ENCODE results near the gene CHGA.

The CHGA gene

DNA sequence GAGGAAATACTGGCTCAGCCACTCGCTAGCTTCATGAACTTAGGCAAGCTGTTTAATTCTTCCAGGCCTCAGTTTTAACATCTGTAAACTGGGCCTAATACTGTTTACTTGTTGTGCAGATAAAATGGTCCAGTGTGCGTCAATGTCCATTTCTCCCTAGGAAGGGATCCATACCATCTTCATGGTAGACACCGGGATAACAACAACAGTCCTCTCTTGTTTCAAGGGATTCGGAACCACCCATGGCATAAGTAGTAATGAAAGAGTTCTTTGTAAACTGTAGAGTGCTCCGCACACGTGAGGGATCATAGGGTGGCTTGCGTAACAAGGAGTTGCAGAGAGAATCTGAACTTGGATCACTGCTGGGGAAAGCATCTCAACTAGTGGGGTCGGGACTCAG lies 17.3 kb upstream of the CHGA start:
- DNase-seq (ENCODE audit: low read depth in 2 of 2): no peak

DNA sequence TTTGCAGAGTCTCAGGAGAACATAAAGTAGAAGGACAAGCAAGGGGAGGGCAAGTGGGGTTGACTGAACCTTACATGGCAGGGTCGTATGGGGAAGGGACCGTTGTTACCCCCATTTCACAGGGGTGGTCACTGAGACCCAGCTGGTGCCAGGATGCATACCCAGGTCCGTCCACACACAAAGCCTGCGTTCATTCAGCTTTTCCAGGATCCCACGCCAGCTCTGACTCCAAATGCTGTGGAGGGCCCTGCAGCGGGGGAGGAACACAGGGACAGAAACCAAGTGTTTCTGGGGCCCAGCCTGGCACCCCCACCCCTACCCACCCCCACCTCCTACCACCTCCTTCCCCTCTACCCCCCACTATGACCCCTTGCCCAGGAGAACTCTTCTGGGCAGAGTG lies 16.5 kb upstream of the CHGA start:
- no peak for DNase-seq (ENCODE audit: low read depth in 2 of 2)

DNA sequence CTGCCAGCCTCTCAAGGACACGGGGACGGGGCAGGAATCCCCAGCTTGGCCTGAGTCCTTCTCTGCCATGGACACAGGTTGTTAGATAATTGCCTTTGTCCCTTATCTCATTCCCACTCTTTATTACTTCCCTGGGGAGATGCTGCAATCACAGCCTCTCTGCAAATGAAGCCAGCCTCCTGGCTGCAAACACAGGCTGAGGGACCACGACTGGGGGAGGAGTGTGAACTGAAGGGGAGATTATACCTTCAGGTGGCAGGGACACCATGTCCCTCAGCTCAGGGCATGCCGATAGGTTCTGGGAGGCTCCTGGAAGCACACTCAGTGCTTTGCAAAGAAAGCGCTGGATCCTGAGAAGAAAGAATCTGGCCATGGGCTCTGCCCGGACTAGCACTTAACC lies 16.1 kb upstream of the CHGA start:
- no peak for DNase-seq (ENCODE audit: low read depth in 2 of 2)

DNA sequence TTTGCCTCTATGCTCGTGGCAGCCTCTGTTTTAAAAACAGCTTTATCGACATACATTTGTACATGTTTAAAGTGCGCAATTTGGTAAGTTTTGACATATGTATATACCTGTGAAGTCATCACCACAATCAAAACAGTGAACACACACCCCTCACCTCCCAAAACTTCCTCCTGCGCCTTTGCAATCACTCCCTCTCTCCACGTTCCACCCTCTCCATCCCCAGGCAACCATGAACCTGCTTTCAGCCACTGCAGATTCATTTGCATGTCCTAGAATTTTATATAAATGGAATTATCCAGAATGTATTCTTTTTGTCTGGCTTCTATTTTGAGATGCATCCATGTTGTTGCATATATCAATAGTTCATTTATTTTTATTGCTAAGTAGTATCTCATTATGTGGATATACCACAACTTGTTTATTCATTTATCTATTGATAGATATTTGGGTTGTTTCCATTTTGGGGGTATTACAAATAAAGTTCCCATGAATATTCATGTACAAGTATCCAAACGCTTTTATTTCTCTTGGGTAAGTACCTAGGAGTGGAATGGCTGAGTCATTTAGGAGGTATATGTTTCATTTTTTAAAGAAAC lies 15.5 kb upstream of the CHGA start:
- DNase-seq (ENCODE audit: low read depth in 2 of 2): no peak

DNA sequence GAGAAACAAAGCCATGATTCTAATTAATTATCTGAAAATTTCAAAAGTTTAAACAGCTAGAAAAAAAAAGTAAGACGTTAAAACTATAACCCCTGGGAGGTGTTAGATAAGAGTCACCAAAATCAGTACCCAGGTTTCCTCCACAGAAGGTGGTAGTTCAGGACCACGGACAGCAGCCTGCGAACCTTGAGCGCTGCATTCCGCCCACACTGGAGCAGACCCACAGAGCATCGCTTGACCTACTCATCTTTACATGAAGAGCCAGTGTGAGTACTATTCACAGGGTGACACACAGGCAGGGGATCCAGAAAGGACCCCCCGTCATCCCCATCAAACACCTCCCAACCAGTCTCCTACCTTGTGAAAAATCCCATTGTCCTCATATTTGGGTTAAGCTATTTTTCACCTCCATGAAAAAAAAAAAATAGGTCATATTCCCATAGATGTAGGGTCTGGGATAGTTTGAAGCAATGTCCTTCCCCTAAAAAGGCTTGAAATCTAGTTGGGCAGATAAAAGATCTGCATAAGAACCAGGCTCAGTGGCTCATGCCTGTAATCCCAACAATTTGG lies 8.8 kb upstream of the CHGA start:
- no peak for DNase-seq (ENCODE audit: low read depth in 2 of 2)

DNA sequence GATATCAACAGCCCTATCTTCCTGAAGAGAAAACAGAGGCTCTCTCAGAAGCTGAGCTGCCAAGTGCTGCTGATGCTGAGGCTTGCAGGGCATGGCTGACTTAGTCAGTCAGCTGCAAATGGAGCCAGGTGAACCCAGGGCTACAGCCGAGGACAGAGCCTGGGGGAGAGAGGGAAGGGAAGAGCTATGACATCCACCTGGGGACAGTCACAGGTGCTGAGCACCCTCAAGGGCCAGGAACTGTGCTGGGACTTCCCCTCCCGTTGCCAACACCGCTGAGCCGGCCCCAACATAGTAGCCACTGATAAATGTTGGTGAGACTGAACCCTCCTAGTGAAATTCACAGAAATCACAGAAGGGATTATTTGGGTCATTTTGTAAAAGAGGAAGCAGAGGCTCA lies 6.7 kb upstream of the CHGA start:
- DNase-seq (ENCODE audit: low read depth in 2 of 2): no peak

DNA sequence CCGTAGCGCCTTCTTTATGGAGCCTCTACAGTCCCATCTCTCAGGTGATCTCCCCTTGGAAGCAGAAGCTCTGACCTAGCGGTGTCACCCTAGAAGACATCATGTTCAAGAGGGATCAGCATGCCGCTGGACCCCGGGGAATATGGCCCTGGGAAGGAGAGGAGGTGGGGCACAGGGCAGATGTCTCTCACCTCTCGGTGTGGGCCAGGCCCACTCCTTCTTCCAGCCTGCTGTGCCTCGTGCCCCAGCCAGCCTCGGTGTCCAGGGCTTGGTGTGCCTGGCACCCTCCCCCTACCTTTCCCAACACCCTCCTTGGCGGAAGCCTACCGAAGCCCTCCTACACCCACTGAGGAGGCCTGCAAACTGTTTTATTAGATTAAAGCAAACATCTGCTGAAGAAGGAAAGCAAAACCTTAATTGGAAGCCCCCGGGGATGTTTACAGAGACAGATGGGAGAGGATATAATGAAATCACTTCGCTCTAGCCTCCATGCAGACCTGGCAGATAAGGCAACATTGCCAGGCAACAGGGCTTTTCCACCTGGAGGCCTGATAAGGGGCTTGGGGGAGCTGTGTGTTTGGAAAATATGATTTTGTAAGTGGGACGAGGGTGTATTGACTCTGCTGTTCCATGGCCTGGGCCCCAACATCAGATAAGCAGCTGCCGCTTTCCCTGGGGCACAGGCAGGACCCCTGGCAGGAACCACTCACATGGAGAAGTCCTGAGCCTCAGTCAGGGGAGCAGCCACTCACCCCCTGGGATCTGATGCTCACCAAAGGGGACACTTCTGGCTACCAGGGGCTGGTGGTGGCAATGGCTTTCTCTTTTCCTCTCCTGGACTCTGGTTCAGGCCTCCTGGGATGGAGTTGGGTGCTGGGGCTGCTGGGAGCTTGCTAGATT lies 5.7 kb upstream of the CHGA start:
- no peak for DNase-seq (ENCODE audit: low read depth in 2 of 2)

DNA sequence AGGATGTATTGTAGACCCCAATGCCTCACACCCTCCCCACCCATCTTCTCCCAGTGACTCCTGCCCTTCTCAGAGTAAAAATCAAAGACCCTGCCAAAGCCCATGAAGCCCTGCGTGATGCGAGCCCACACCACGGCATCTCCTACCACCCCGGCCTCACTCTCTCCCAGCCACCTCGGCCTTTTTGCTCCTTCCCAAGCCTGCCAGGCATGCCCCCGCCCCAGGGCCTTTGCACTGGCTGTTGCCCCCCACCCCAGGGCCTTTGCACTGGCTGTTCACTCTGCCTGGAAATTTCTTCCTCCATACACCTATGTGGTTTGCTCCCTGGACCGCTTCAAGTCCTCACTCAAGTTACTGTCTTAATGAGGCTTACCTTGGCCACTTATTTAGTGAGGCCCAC lies 5.0 kb upstream of the CHGA start:
- no peak for DNase-seq (ENCODE audit: low read depth in 2 of 2)

DNA sequence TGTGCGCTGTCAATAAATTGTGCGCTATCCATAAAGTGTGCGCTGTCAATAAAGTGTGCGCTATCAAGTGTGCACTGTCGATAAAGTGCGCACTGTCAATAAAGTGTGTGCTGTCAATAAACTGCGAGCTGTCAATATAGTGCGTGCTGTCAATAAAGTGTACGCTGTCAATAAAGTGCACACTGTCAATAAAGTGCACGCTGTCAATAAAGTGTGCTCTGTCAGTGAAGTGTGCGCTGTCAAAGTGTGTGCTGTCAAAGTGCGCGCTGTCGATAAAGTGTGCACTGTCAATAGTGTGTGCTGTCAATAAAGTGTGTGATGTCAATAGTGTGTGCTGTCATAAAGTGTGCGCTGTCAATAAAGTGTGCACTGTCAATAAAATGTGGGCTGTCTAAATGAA lies 2.9 kb upstream of the CHGA start:
- DNase-seq (ENCODE audit: low read depth in 2 of 2): no peak

DNA sequence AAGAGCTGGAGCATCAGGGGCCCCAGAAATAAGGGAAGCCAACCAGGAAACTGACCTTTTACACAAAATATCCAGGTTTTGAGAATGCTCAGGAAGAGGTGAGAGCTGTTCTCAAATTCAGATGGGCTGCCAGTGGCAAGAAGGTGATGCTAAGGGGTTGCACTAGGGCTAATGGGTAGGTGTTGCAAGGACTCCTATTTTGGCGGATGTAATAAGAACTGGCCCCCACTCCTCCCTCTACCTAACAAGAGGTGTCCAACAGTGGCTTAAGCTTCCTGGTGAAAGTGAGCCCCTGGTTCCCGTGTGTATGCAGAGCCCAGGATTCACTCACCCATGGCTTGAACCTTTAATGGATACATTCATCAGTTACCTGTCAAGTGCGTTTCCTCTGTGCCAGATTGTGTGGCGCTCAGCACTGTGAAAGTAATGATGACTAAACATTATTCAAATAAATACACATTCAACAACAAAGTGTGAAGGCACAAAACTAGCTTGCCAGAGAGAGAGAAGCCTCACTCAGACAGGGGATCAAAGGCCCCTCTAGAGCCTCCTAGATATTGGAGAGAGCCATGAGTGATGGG lies 705 bp upstream of the CHGA start:
- no peak for DNase-seq (ENCODE audit: low read depth in 2 of 2)

DNA sequence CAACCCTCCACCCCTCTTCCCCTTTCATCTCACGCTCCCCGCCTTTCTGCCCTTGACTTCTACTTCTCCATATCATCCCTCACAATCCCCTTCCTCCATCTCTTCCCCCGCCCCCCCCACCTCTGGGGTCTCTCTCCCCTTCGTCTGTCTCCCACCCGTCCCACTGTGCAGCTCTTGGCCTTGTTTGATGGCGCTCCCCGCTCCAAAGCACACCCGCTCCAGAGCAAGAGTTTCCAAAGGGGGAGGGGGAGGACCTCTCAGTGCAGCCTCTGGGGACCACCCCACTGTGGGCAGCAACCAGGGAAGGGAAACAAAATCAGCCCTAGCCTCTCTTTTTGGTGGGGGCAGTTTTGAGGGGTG lies 774 bp downstream of the CHGA start:
- no peak for DNase-seq (ENCODE audit: low read depth in 2 of 2)

DNA sequence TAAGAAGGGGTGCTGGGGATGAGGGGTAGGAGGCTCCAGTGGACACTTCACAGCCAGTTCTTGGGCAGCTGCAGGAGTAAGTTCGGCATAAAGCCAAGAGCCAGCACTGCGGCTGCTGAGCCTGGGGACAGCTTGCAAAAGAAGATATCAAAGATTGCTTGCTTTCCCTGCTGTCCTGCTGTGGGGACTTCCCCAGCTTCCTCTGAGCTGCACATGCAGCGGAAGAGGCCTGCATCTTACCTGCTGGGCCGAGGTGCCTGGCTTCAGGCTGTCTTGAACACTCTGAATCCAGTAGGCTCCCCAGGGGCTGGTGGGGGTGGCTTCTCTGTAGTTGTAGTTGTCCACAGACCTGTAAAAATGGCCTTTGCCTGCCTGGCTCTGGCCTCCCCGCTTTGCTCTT lies 1.3 kb downstream of the CHGA start:
- no peak for DNase-seq (ENCODE audit: low read depth in 2 of 2)

DNA sequence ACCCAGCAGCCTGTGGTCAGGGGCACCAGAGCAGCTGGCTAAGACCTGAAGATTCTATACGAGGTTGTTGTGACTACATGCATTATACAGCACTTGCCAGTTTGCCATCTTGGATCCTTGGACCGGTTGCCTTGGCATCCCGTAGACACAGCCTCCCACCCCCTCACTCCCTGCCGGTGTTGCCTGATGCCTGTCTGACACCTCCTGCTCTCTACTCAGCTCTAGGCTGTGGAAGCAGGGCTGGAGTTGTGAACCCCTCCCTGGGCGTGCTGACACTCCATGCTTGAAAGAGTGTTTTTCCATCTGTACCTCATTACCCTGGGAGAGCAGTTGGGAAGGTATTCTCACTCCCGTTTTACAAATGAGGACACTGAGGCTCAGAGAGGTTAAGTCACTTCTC lies 2.5 kb downstream of the CHGA start:
- no peak for DNase-seq (ENCODE audit: low read depth in 2 of 2)

DNA sequence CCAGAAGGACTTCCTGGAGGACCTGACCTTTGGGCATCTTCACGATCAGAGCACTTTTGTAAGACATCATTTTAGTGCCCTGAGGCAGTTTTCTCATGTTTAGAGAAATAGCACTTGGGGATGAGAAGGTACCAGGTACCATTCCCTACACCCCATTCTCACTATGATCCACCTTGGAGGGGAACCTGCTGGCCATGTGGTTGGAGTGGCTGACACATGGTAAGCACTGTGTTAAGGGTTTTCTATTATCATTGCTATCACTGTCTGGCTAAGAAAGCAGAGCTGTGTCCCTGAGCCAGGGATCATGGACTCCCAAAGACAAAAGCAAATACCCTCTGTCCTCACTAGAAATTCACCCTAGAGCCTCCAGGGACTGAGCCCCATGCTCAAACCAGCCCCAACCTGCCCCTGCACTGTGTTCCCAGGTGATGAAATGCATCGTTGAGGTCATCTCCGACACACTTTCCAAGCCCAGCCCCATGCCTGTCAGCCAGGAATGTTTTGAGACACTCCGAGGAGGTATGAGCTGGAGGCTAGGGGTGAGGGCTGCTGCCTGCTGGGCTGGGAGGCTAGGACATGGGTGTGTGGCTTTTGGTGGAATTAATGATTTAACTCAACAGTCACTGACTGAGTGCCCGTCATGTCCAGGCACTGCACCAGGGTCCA lies 3.4 kb downstream of the CHGA start:
- no peak for DNase-seq (ENCODE audit: low read depth in 2 of 2)

DNA sequence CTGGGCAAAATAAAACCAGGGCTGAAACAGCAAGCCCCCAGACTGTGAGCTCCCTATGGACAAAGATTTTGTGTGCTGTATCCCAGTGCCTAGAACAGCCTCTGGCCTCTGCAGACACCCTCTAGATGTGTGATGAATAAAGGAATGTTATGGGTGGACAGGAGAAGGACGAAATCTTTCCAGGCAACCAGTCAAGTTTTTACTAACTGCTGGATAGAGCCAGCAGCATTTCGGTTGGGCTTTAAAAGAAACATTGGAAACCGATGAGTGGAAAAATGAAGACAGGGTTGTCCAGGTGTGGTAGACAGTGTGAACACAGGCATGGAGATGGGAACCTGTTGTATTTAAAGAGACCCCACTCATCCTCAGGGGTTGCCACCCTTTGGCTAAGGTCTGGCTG lies 4.0 kb downstream of the CHGA start:
- no peak for DNase-seq (ENCODE audit: low read depth in 2 of 2)

DNA sequence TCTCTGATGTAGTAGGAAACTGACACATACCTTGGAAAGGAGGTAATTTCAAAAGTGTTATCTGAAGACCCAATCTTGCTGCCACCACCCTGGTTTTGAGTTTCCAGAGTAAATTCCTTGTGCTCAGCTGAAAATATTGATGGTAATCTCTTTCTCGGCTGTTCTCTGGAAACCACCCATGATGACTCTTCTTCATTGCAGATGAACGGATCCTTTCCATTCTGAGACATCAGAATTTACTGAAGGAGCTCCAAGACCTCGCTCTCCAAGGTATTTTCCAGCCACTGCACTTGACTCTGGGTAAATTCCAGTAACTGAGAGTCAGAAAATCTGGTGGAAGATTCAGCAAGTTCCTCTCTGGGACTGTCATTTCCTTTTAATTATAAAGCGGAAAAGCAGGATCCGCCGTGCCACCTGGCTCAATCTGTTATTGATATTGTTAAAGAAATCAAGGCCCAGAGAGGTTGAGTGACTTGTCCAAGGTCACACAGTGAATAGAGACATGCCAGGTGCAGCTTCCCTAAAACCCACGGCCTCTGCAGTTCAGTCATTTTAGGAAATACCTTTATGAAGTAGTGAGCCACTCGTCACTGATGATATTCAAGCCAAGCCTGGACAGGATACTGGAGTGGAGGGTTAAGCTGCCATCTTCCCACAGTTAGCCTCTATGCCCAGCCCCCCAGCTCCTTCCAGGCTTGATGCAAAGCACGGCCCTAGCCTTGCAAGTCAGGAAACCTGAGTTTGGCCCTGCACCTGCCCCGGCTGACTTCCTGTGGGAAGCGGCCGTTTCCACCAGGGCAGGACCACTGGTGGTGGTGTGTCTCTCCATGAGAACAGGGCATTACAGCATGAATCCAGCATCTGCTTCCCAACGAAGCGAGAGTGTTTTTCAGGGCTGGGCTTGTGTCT lies 4.7 kb downstream of the CHGA start:
- DNase-seq (ENCODE audit: low read depth in 2 of 2): no peak

DNA sequence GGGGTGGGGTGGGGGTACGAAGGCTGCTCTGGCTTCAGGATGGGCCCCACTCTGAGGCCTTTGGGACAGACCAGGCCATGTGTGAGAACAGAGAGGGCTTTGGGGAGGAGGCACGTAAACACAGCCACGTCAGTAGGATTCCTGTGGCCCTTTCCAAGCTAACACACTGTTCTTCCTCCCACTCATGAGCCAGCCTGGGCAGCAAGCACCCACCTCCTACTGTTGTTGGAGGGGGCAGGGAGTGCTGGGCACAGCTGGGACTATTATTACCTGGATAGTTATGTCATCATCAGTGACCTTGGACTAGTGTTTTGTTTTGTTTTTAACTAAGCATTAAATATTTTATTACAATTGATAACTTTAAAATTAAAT lies 5.3 kb downstream of the CHGA start:
- no peak for DNase-seq (ENCODE audit: low read depth in 2 of 2)

DNA sequence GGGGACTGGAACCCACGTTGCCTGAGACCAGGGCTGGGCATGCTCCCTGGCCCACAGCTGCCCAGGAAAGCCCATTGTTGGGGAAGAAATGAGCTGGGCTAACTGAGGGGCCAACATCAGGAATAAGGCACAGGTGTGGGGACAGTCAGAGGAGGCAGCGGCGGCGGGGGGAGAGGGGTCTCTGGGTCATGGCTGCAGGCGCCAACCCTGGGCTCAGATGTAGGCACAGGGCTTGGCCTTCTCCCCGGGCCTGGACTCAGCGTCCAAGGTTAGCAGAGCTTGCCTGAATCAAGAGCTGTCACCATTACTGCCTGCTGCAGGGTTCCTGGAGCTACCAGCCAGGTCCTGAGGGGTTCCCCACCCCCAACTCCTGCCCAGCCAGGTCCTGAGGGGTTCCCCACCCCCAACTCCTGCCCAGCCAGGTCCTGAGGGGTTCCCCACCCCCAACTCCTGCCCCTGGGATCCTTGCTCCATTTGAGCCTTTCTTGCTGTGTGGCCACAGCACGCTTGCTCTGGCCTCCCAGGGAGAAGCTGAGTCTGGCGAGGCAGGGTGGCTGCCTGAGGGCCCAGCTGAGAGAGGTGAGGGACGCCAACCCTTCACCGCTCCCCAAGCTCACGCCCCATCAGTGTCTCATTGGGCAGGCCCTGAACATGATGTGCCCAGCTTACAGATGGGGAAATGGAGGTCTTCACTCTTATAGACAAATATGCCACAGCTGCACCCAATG lies 6.2 kb downstream of the CHGA start:
- no peak for DNase-seq (ENCODE audit: low read depth in 2 of 2)

DNA sequence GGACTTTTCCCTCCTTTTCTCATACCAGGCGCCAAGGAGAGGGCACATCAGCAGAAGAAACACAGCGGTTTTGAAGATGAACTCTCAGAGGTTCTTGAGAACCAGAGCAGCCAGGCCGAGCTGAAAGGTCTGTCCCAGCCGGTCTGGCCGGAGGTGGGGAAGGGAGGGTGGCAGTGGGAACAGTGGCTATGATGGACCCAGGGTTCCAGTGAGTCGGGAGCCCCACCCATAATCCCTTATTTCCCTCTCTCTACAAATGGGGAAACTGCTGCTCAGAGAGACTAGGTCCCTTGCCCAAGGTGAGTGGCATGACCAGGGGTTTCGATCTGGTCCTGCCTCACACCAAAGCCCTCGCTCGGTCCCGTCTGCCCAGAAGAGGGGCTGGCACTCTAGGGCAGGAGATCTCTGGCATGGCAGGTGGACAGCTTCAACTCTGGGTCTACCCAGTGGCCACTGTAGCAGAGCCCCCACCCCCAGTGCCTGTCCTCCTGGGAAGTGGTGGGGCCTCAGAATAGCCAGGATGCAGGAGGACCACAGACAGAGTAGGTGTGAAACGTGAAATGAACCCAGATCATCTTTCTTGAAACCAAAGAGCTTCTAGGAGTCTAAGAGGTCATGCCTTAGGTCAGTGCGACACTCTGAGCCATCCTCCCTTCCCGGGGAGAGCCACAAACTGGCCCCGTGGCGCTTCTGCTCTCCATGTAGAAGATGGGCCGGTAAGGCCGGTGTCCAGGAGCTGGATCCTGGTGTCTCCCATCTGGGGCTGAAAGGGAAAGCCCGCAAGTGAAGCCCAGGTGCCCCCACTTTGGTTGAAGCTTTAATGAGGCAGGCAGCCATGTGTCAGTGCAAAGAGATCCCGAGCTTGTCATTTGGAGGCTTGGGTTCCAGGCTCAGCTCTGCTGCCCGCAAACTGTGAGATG lies 7.0 kb downstream of the CHGA start:
- DNase-seq (ENCODE audit: low read depth in 2 of 2): no peak
